ENCODE measurements around the gene NPY5R. TPM values are rescaled to one million over a fixed set of nuclear protein-coding genes. Genes with fewer than 3 reads are reported as not detected.

NPY5R gene
- total RNA-seq, 1 experiment from 2014 or later = not detected

DNA sequence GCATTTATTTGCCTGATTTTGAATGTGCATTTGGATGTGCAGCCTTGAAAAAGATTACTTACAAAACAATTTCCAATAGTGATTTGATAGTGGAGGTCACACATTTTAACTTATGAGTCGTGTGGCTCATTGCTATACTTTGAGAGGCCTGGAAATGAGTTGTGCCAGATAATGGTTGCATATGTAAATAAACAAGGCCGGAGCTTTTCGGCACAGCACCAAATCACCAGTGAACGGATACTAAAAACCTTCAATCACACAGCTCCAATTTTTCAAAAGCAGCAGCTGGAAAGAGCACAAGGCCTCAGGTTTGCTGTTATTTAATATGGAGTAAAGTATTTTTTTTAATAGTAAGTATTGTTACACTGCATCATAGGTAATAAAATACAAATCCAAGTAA is 57.2 kb downstream of the NPY5R start:
- Histone ChIP-seq H3K27ac (ENCODE audit: low read length) (no peak overlapping the region), H3K27me3 (ENCODE audit: control insufficient read depth, insufficient read depth, low read length) (no peaks in the 10 kb centered on the region), H3K36me3 (ENCODE audit: control insufficient read depth, insufficient read depth, low read length) (no peaks in the 10 kb centered on the region), H3K4me3 (ENCODE audit: low read depth in 2 of 2, low read length in 2 of 2) (no peak overlapping the region), H3K9me3 (ENCODE audit: control insufficient read depth, insufficient read depth, low read depth, low read length) (no peaks in the 10 kb centered on the region), H3K4me1 (ENCODE audit: control insufficient read depth, insufficient read depth, low read length) (no peaks in the 10 kb centered on the region)
- CTCF ChIA-PET = no interaction called here
- no TSS peak for BruUV-seq (replicated peaks)
- no peak for ATAC-seq
- in situ Hi-C loops (cut with HindIII; ENCODE audit: low pct_unique_long_range_greater_than_20kb, low sequenced_read_pairs) (no loop called here), intact Hi-C loops (cut with micrococcal nuclease; ENCODE audit: unreplicated experiment) (no loop called here)
- DNase-seq (ENCODE audit: low read depth, low spot score) = no peak
- TF ChIP-seq POLR2AphosphoS5 (IDR thresholded peaks at IDR 0.05; ENCODE audit: low read depth, low read length) (no peak), TCF7L2 (IDR thresholded peaks at IDR 0.05; ENCODE audit: low read depth, low read length) (no peak), CTCF (IDR thresholded peaks at IDR 0.05) (no peak), SIN3A (IDR thresholded peaks at IDR 0.05; ENCODE audit: borderline replicate concordance, insufficient read depth, low read depth, low read length) (no peak)
- TF ChIP-seq, protein P1, sequence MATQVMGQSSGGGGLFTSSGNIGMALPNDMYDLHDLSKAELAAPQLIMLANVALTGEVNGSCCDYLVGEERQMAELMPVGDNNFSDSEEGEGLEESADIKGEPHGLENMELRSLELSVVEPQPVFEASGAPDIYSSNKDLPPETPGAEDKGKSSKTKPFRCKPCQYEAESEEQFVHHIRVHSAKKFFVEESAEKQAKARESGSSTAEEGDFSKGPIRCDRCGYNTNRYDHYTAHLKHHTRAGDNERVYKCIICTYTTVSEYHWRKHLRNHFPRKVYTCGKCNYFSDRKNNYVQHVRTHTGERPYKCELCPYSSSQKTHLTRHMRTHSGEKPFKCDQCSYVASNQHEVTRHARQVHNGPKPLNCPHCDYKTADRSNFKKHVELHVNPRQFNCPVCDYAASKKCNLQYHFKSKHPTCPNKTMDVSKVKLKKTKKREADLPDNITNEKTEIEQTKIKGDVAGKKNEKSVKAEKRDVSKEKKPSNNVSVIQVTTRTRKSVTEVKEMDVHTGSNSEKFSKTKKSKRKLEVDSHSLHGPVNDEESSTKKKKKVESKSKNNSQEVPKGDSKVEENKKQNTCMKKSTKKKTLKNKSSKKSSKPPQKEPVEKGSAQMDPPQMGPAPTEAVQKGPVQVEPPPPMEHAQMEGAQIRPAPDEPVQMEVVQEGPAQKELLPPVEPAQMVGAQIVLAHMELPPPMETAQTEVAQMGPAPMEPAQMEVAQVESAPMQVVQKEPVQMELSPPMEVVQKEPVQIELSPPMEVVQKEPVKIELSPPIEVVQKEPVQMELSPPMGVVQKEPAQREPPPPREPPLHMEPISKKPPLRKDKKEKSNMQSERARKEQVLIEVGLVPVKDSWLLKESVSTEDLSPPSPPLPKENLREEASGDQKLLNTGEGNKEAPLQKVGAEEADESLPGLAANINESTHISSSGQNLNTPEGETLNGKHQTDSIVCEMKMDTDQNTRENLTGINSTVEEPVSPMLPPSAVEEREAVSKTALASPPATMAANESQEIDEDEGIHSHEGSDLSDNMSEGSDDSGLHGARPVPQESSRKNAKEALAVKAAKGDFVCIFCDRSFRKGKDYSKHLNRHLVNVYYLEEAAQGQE (IDR thresholded peaks at IDR 0.05; ENCODE audit: insufficient read depth in 1 of 2, low read depth in 2 of 2, low read length in 1 of 2) = no peak
- POLR2A ChIA-PET = no interaction called here

Other genes starting within 250 kb of the NPY5R start
- gene NAF1, start 177.0 kb upstream of the NPY5R start, total RNA-seq (2021; ENCODE audit: unreplicated experiment) = 15.2 TPM
- gene NPY1R, start 11.3 kb upstream of the NPY5R start, total RNA-seq (2021; ENCODE audit: unreplicated experiment) = not detected
- gene TKTL2, start 129.9 kb downstream of the NPY5R start, total RNA-seq (2021; ENCODE audit: unreplicated experiment) = not detected
- gene TMA16, start 150.8 kb downstream of the NPY5R start, total RNA-seq (2021; ENCODE audit: unreplicated experiment) = 26.9 TPM

All from Panc1 (cell line).